ENCODE data around the gene ENO2. TPM values are rescaled to one million over a fixed set of nuclear protein-coding genes. Genes with fewer than 3 reads are reported as not detected.

Gene ENO2
- polyA plus RNA-seq, 1 of the 3 experiments (the other 2 are of a cell fraction): 50.6 TPM

GRCh38 chr12:6957741-6958608 lies 43.6 kb downstream of the ENO2 start:
- H3K9me2 ChIP-seq: no peaks in the 10 kb centered on the region
- no peak for DNase-seq
- no peak overlapping the region for H3K4me2 ChIP-seq
- H3K9ac ChIP-seq: no peak overlapping the region
- H3K27ac ChIP-seq (ENCODE audit: low read depth in 2 of 2, low read length in 1 of 2): no peak overlapping the region
- ChIA-PET CTCF (interaction anchor here (1.6 to 8.0 kb wide), 3 partner anchors 12 to 33 kb away, joined by 5 to 114 read pairs (median 62); partner anchors contain the start of genes C12orf57 and RNU7-1), POLR2A (interaction anchor here (1.0 to 1.2 kb wide), 2 partner anchors 10 to 14 kb away, joined by 3 to 5 read pairs; partner anchors contain the start of genes C12orf57 and RNU7-1)
- no peak overlapping the region for H2AFZ ChIP-seq (ENCODE audit: low read depth)
- no peaks in the 10 kb centered on the region for H3K36me3 ChIP-seq (replicated peaks in 1 of 2; ENCODE audit: control insufficient read depth in 1 of 2, insufficient read depth in 2 of 2, low read length in 1 of 2)
- 85% methylated on average over 28 of the region's 28 CpGs for WGBS (ENCODE audit: low lambda C conversion rate)
- peaks cover 0 to 8% of the 10 kb centered on the region in 2 experiments; a peak in 2 of 4 replicates for H3K4me1 ChIP-seq (ENCODE audit: control insufficient read depth in 1 of 2, insufficient read depth in 2 of 2, low read depth in 1 of 2, low read length in 1 of 2)
- no peaks in the 10 kb centered on the region for H3K27me3 ChIP-seq (ENCODE audit: insufficient read depth)
- H4K20me1 ChIP-seq (ENCODE audit: insufficient read depth): no peaks in the 10 kb centered on the region
- H3K79me2 ChIP-seq (ENCODE audit: insufficient read depth): no peaks in the 10 kb centered on the region
- no peaks in the 10 kb centered on the region for H3K9me3 ChIP-seq
- no peak for TF ChIP-seq MEF2A (IDR thresholded peaks at IDR 0.05; ENCODE audit: borderline replicate concordance, low read depth)
- TF ChIP-seq ZBTB33 (IDR thresholded peaks at IDR 0.05; ENCODE audit: borderline replicate concordance, low read depth): no peak
- TF ChIP-seq RXRA (IDR thresholded peaks at IDR 0.05; ENCODE audit: borderline replicate concordance, low read depth): no peak
- TF ChIP-seq MXI1 (IDR thresholded peaks at IDR 0.05; ENCODE audit: low read depth, low read length): no peak
- TF ChIP-seq EP300 (IDR thresholded peaks at IDR 0.05; ENCODE audit: borderline replicate concordance in 1 of 2, low read depth in 1 of 2, low read length in 1 of 2): no peak
- TF ChIP-seq CHD2 (IDR thresholded peaks at IDR 0.05; ENCODE audit: low read length, partially characterized antibody): no peak
- no peak for TF ChIP-seq USF1 (IDR thresholded peaks at IDR 0.05; ENCODE audit: borderline replicate concordance, low read depth)
- TF ChIP-seq YY1 (IDR thresholded peaks at IDR 0.05; ENCODE audit: low read depth): no peak
- no peak overlapping the region for H3K4me3 ChIP-seq (ENCODE audit: low read depth in 2 of 2, low read length in 1 of 2)
- no peaks in the 10 kb centered on the region for H3F3A ChIP-seq (replicated peaks; ENCODE audit: insufficient read depth)

GRCh38 chr12:6958609-6959057 lies 44.3 kb downstream of the ENO2 start:
- TF ChIP-seq FOSL2 (IDR thresholded peaks at IDR 0.05; ENCODE audit: borderline replicate concordance, low read depth): no peak
- H4K20me1 ChIP-seq (ENCODE audit: insufficient read depth): no peaks in the 10 kb centered on the region
- no peaks in the 10 kb centered on the region for H3K27me3 ChIP-seq (ENCODE audit: insufficient read depth)
- CTCF ChIA-PET: interaction anchor here (7.6 to 8.0 kb wide), 2 partner anchors 13 to 33 kb away, joined by 62 to 114 read pairs; partner anchors contain the start of genes C12orf57 and RNU7-1
- peaks cover 0 to 8% of the 10 kb centered on the region in 2 experiments; a peak in 2 of 4 replicates for H3K4me1 ChIP-seq (ENCODE audit: control insufficient read depth in 1 of 2, insufficient read depth in 2 of 2, low read depth in 1 of 2, low read length in 1 of 2)
- H3F3A ChIP-seq (replicated peaks; ENCODE audit: insufficient read depth): no peaks in the 10 kb centered on the region
- no peak overlapping the region for H3K9ac ChIP-seq
- no peaks in the 10 kb centered on the region for H3K79me2 ChIP-seq (ENCODE audit: insufficient read depth)
- peak; percentile 16 for DNase-seq
- no peak overlapping the region for H2AFZ ChIP-seq (ENCODE audit: low read depth)
- no peaks in the 10 kb centered on the region for H3K9me2 ChIP-seq
- WGBS (ENCODE audit: low lambda C conversion rate): 82% methylated on average over 10 of the region's 10 CpGs
- H3K36me3 ChIP-seq (replicated peaks in 1 of 2; ENCODE audit: control insufficient read depth in 1 of 2, insufficient read depth in 2 of 2, low read length in 1 of 2): no peaks in the 10 kb centered on the region
- no peak overlapping the region for H3K27ac ChIP-seq (ENCODE audit: low read depth in 2 of 2, low read length in 1 of 2)
- H3K9me3 ChIP-seq: no peaks in the 10 kb centered on the region
- H3K4me2 ChIP-seq: no peak overlapping the region
- POLR2A ChIA-PET: interaction anchor here (1.0 to 1.5 kb wide), 2 partner anchors 14 to 15 kb away, joined by 3 to 5 read pairs; partner anchors contain the start of genes C12orf57 and RNU7-1
- H3K4me3 ChIP-seq (ENCODE audit: low read depth in 2 of 2, low read length in 1 of 2): no peak overlapping the region

All from SK-N-SH (cell line).